Fibroblast of lung (primary cell): ENCODE data around the gene ENTPD6. TPM values are rescaled to one million over a fixed set of nuclear protein-coding genes. Genes with fewer than 3 reads are reported as not detected.

Source experiments
- DNase-seq, 2 donors: peaks; one replicate each; pipeline versions ENCODE4 v3.0.0 to v3.0.0-alpha.2; 2010; ENCODE audit warnings: low read depth in 2 of 2
- H2AFZ ChIP-seq: 2 replicates; pipeline ENCODE4 v1.5.1; 2012; ENCODE audit warnings: low read length, control low read depth, inconsistent platforms
- H3K27ac ChIP-seq: 2 replicates; pipeline ENCODE4 v1.5.1; 2011; ENCODE audit warnings: low read length, control low read depth; ENCODE audit not compliant: insufficient read depth
- H3K27me3 ChIP-seq: 2 replicates; pipeline ENCODE4 v1.5.1; 2011; ENCODE audit warnings: mild to moderate bottlenecking, low read length; ENCODE audit not compliant: control insufficient read depth, insufficient read depth
- H3K36me3 ChIP-seq: 2 replicates; pipeline ENCODE4 v1.5.1; 2011; ENCODE audit warnings: low read length; ENCODE audit not compliant: control insufficient read depth, insufficient read depth
- H3K4me1 ChIP-seq: 2 replicates; pipeline ENCODE4 v1.5.1; 2011; ENCODE audit warnings: low read length; ENCODE audit not compliant: control insufficient read depth, insufficient read depth; ENCODE audit errors: extremely low read depth
- H3K4me2 ChIP-seq: 2 replicates; pipeline ENCODE4 v1.5.1; 2011; ENCODE audit warnings: low read length, control low read depth; ENCODE audit not compliant: insufficient read depth; ENCODE audit errors: extremely low read depth
- H3K4me3 ChIP-seq, 4 experiments: fragments of 200-600 bp in 1 of 4; sonication (generic) in 1 of 4; replicated peaks in 1 of 4; 2 replicates each; pipeline ENCODE4 v1.5.1; 2011 to 2016; ENCODE audit warnings: low read length in 4 of 4, low read depth in 3 of 4, mild to moderate bottlenecking in 3 of 4, control low read depth in 2 of 4, inconsistent platforms in 1 of 4, mixed read lengths in 1 of 4; ENCODE audit not compliant: insufficient read depth in 1 of 4; ENCODE audit errors: control extremely low read depth in 1 of 4
- H3K79me2 ChIP-seq: 2 replicates; pipeline ENCODE4 v1.5.1; 2012; ENCODE audit warnings: mild to moderate bottlenecking, low read length, inconsistent platforms; ENCODE audit not compliant: control insufficient read depth, insufficient read depth
- H3K9ac ChIP-seq: 2 replicates; pipeline ENCODE4 v1.5.1; 2011; ENCODE audit warnings: mild to moderate bottlenecking, low read length, control low read depth; ENCODE audit not compliant: insufficient read depth
- H3K9me3 ChIP-seq: 2 replicates; pipeline ENCODE4 v1.5.1; 2012; ENCODE audit warnings: low read depth, low read length; ENCODE audit not compliant: control insufficient read depth, insufficient read depth
- H4K20me1 ChIP-seq: 2 replicates; pipeline ENCODE4 v1.5.1; 2011; ENCODE audit warnings: low read length; ENCODE audit not compliant: control insufficient read depth, insufficient read depth; ENCODE audit errors: extremely low read depth
- EZH2 ChIP-seq: IDR thresholded peaks from 2 replicates; pipeline ENCODE4 v1.5.1; 2012; ENCODE audit warnings: low read length, control low read depth, mild to moderate bottlenecking; ENCODE audit errors: missing control alignments
- polyA plus RNA-seq, 2 donors: library from polyadenylated mRNA; depleted of rRNA in 1 of 2; stranded (reverse) in 1 of 2; unstranded in 1 of 2; fragments of >200 nt; gene quantifications; 2 replicates each; pipeline ENCODE4 v1.2.1, GENCODE V29; 2011 to 2012; ENCODE audit warnings: missing spikeins in 1 of 2
- total RNA-seq: library from RNA; depleted of rRNA; stranded (reverse); fragments of >200 nt; gene quantifications from 2 replicates; pipeline ENCODE4 v1.2.1, GENCODE V29; 2014
- TF ChIP-seq, protein P1 (sequence below), 2 donors: IDR thresholded peaks in 1 of 2; conservative IDR thresholded peaks in 1 of 2; 1 replicate in 1 of 2; 2 replicates in 1 of 2; pipeline ENCODE4 v1.5.1; 2011 to 2012; ENCODE audit warnings: low read length in 2 of 2, control low read depth in 1 of 2, inconsistent platforms in 1 of 2, low read depth in 1 of 2, mild to moderate bottlenecking in 1 of 2

ENTPD6 gene
- total and polyA plus RNA-seq, 2 donors (not counting 1 experiment from before 2014, with no cell fraction given) = 45.7 to 56.5 TPM

GRCh38 chr20:25191051-25191450 is 4.5 kb upstream of the ENTPD6 start:
- no peak for DNase-seq
- no peak overlapping the region for H3K4me2 ChIP-seq
- no peaks in the 10 kb centered on the region for H3K9me3 ChIP-seq
- no peak overlapping the region for H2AFZ ChIP-seq
- no peaks in the 10 kb centered on the region for H3K4me1 ChIP-seq
- no peaks in the 10 kb centered on the region for H3K36me3 ChIP-seq
- H3K79me2 ChIP-seq = peaks cover 1% of the 10 kb centered on the region
- peaks cover 20% of the 10 kb centered on the region for H3K27me3 ChIP-seq
- H4K20me1 ChIP-seq = no peaks in the 10 kb centered on the region
- H3K27ac ChIP-seq = no peak overlapping the region
- no peak overlapping the region for H3K4me3 ChIP-seq
- H3K9ac ChIP-seq = no peak overlapping the region
- TF ChIP-seq, protein P1, sequence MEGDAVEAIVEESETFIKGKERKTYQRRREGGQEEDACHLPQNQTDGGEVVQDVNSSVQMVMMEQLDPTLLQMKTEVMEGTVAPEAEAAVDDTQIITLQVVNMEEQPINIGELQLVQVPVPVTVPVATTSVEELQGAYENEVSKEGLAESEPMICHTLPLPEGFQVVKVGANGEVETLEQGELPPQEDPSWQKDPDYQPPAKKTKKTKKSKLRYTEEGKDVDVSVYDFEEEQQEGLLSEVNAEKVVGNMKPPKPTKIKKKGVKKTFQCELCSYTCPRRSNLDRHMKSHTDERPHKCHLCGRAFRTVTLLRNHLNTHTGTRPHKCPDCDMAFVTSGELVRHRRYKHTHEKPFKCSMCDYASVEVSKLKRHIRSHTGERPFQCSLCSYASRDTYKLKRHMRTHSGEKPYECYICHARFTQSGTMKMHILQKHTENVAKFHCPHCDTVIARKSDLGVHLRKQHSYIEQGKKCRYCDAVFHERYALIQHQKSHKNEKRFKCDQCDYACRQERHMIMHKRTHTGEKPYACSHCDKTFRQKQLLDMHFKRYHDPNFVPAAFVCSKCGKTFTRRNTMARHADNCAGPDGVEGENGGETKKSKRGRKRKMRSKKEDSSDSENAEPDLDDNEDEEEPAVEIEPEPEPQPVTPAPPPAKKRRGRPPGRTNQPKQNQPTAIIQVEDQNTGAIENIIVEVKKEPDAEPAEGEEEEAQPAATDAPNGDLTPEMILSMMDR (conservative IDR thresholded peaks at IDR 0.05 in 1 of 2, IDR thresholded peaks at IDR 0.05 in 1 of 2; ENCODE audit: low read depth in 1 of 2, low read length in 2 of 2) = no peak
- no peak for TF ChIP-seq EZH2

DNA sequence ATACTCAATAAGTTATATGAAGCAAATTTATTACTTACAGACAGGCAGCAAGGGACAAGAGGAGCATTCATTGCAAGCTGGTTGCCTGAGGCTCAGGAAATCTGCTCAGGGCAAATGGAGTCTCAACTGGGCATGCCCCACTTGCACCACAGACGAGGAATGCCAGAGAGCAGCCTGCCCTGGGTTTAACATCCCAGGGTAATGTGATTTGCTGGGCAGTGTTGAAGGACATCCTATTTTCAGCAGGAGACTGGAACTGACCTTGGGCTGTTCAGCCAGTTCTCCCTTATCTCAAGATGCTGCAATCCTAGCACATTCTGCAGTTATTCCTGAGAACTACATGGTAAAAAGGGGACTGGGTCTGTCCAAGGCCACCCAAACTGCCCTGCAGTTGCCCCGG is 3.8 kb upstream of the ENTPD6 start:
- DNase-seq = no peak
- Histone ChIP-seq H2AFZ (no peak overlapping the region), H3K4me2 (no peak overlapping the region), H3K4me1 (peaks cover 2% of the 10 kb centered on the region), H3K9me3 (no peaks in the 10 kb centered on the region), H4K20me1 (no peaks in the 10 kb centered on the region), H3K36me3 (no peaks in the 10 kb centered on the region), H3K9ac (no peak overlapping the region), H3K4me3 (no peak overlapping the region), H3K79me2 (peaks cover 7% of the 10 kb centered on the region), H3K27me3 (peaks cover 20% of the 10 kb centered on the region), H3K27ac (no peak overlapping the region)
- TF ChIP-seq EZH2 = no peak
- TF ChIP-seq, protein P1 (conservative IDR thresholded peaks at IDR 0.05 in 1 of 2, IDR thresholded peaks at IDR 0.05 in 1 of 2; ENCODE audit: low read depth in 1 of 2, low read length in 2 of 2) = no peak

GRCh38 chr20:25193843-25194242 is 1.7 kb upstream of the ENTPD6 start:
- no peaks in the 10 kb centered on the region for H4K20me1 ChIP-seq
- no peak overlapping the region for H3K27ac ChIP-seq
- H3K4me2 ChIP-seq = no peak overlapping the region
- H2AFZ ChIP-seq = no peak overlapping the region
- H3K9me3 ChIP-seq = no peaks in the 10 kb centered on the region
- peaks cover 8% of the 10 kb centered on the region for H3K27me3 ChIP-seq
- no peaks in the 10 kb centered on the region for H3K36me3 ChIP-seq
- peaks cover 3% of the 10 kb centered on the region for H3K4me1 ChIP-seq
- DNase-seq = no peak
- H3K9ac ChIP-seq = no peak overlapping the region
- no peak overlapping the region for H3K4me3 ChIP-seq
- TF ChIP-seq, protein P1 (conservative IDR thresholded peaks at IDR 0.05 in 1 of 2, IDR thresholded peaks at IDR 0.05 in 1 of 2; ENCODE audit: low read depth in 1 of 2, low read length in 2 of 2) = no peak
- TF ChIP-seq EZH2 = no peak
- H3K79me2 ChIP-seq = peaks cover 17% of the 10 kb centered on the region
